Upper lobe of left lung (tissue), 4 donors: Measurements from ENCODE around the gene DSTYK.

Experiments used
- CTCF ChIP-seq, 6 experiments: fragments of 450-650 bp in 4 of 6; fragments of 200-600 bp in 2 of 6; sonication (generic) in 2 of 6; IDR thresholded peaks; one replicate each; pipeline ENCODE4 v1.5.1; 2016 to 2019; ENCODE audit warnings: antibody characterized with exemption in 6 of 6
- EP300 ChIP-seq, 4 donors: sonication (generic); formaldehyde crosslinking; IDR thresholded peaks; one replicate each; pipeline ENCODE4 v1.5.1; 2017; ENCODE audit warnings: antibody characterized with exemption in 4 of 4, control low read depth in 2 of 4
- POLR2AphosphoS5 ChIP-seq, 2 donors: sonication (generic); formaldehyde crosslinking; IDR thresholded peaks; one replicate each; pipeline ENCODE4 v1.5.1; 2017; ENCODE audit warnings: antibody characterized with exemption in 2 of 2

- TF ChIP-seq POLR2AphosphoS5 (IDR thresholded peaks at IDR 0.05) (no peak), EP300 (IDR thresholded peaks at IDR 0.05) (no peak), CTCF (IDR thresholded peaks at IDR 0.05) (no peak)
Observed at GRCh38 chr1:205220421-205220820, 8.9 kb upstream of the DSTYK start.
